Pons (tissue), 1 donor: ENCODE measurements around the gene MTX2.

Experiments
- DNase-seq: peaks from one replicate; pipeline ENCODE4 v3.0.0-alpha.2; 2016; ENCODE audit warnings: low spot score

Gene MTX2

GRCh38 chr2:176378323-176378722 lies 109.1 kb downstream of the MTX2 start:
- DNase-seq: no peak

GRCh38 chr2:176380341-176380740 lies 111.1 kb downstream of the MTX2 start:
- DNase-seq: no peak

- DNase-seq: no peak
Measured at GRCh38 chr2:176383100-176383499, 113.9 kb downstream of the MTX2 start.

GRCh38 chr2:176383836-176384442 lies 114.7 kb downstream of the MTX2 start:
- DNase-seq: no peak

- no peak for DNase-seq
Measured at GRCh38 chr2:176385219-176385759, 116.0 kb downstream of the MTX2 start.

GRCh38 chr2:176385838-176386237 lies 116.6 kb downstream of the MTX2 start:
- no peak for DNase-seq
